H1 (cell line): ENCODE data around the gene AFF2. TPM values are rescaled to one million over a fixed set of nuclear protein-coding genes. Genes with fewer than 3 reads are reported as not detected.

ENCODE experiments used
- CEBPB ChIP-seq: IDR thresholded peaks from 2 replicates; pipeline ENCODE4 v1.6.1; 2012; ENCODE audit warnings: low read depth, low read length
- HDAC6 ChIP-seq: IDR thresholded peaks from one replicate; pipeline ENCODE4 v1.7.1; 2012; ENCODE audit warnings: low read depth, mild to moderate bottlenecking, inconsistent platforms, low read length, moderate library complexity
- JUND ChIP-seq: IDR thresholded peaks from 2 replicates; pipeline ENCODE4 v1.6.1; 2011; ENCODE audit warnings: mild to moderate bottlenecking, improper control_type of control experiment, low read length
- SIN3A ChIP-seq, 2 experiments: IDR thresholded peaks in 1 of 2; conservative IDR thresholded peaks in 1 of 2; 2 replicates each; pipeline ENCODE4 v1.6.1; 2011 to 2012; ENCODE audit warnings: low read length in 2 of 2, improper control_type of control experiment in 1 of 2, low read depth in 1 of 2, mild to moderate bottlenecking in 1 of 2
- TCF12 ChIP-seq: IDR thresholded peaks from 2 replicates; pipeline ENCODE4 v1.6.1; 2011; ENCODE audit warnings: low read depth, mild to moderate bottlenecking, low read length
- polyA plus RNA-seq, 7 experiments: library from polyadenylated mRNA; depleted of rRNA in 3 of 7; stranded (reverse) in 5 of 7; unstranded in 2 of 7; fragments of >200 nt in 5 of 7; fragments of 200-250 nt in 2 of 7; gene quantifications; 1 replicate in 5 of 7; 2 replicates in 1 of 7; 4 replicates in 1 of 7; pipeline versions ENCODE4 v1.2.1 to v1.2.3, GENCODE V29; 2011 to 2013; ENCODE audit warnings: missing spikeins in 2 of 7, mixed read lengths in 2 of 7
- total RNA-seq: library from RNA; stranded (reverse); fragmentation: NEBNext Ultra II Directional; extraction: Animal tissue kit (Norgen Biotek cat#: 25700); gene quantifications from 2 replicates; pipeline ENCODE4 v1.2.1, GENCODE V29; 2021
- TF ChIP-seq, protein P1 (sequence below): IDR thresholded peaks from 2 replicates; pipeline ENCODE4 v1.6.1; 2012; ENCODE audit warnings: inconsistent platforms

AFF2 gene
- total and polyA plus RNA-seq, 2 of the 8 experiments (the other 6 are each of a cell fraction or from before 2014, with no cell fraction given): 2.0 to 7.3 TPM

DNA sequence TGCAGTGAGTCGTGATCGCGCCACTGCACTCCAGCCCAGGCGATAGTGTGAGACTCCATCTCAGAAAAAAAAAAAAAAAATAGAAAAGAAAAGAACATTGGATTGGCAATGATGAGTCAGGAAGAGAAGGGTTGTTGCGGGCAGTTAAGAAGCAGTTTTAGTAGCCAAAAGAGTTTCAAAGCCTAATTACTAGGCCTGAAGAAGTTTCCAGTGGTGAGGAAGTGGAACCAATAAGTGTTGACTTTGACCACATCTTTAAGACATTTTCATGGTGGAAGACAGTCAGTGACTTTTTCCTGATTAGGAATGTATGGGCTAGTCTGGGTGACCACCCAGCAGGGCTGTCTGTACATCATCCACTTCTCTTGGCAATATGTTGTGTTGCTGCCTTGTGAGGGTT lies 442.3 kb downstream of the AFF2 start (continued):
- TF ChIP-seq JUND (no peak), TCF12 (no peak), CEBPB (no peak), HDAC6 (no peak), SIN3A (conservative IDR thresholded peaks at IDR 0.05 in 1 of 2, IDR thresholded peaks at IDR 0.05 in 1 of 2; ENCODE audit: low read depth in 1 of 2, low read length in 2 of 2) (no peak)
- TF ChIP-seq, protein P1, sequence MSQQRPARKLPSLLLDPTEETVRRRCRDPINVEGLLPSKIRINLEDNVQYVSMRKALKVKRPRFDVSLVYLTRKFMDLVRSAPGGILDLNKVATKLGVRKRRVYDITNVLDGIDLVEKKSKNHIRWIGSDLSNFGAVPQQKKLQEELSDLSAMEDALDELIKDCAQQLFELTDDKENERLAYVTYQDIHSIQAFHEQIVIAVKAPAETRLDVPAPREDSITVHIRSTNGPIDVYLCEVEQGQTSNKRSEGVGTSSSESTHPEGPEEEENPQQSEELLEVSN: no peak
